Measurements from ENCODE around the gene ANKFY1. TPM values are rescaled to one million over a fixed set of nuclear protein-coding genes. Genes with fewer than 3 reads are reported as not detected.
"Not testable (repeated sequence)": the region's sequence is repeated elsewhere in the genome, so short reads cannot be mapped to it uniquely, and the experiment has no call there.

Gene ANKFY1
- polyA plus RNA-seq, 2 donors: 10.0 to 11.2 TPM

GRCh38 chr17:4262703-4263102 lies 1.1 kb downstream of the ANKFY1 start:
- H3K36me3 ChIP-seq (ENCODE audit: control insufficient read depth in 2 of 2, insufficient read depth in 2 of 2, low read length in 1 of 2): peaks cover 0 to 6% of the 10 kb centered on the region in 2 donors
- H3K27ac ChIP-seq (ENCODE audit: low read depth in 2 of 2, low read length in 1 of 2): peak overlapping the region; percentile 73 to 78
- H3K27me3 ChIP-seq (ENCODE audit: control insufficient read depth in 1 of 2, insufficient read depth in 2 of 2, low read length in 2 of 2): no peaks in the 10 kb centered on the region
- peaks cover 9 to 11% of the 10 kb centered on the region in 2 donors for H3K4me1 ChIP-seq (ENCODE audit: control insufficient read depth in 2 of 2, insufficient read depth in 2 of 2, low read length in 1 of 2)
- 40 to 42% methylated on average over 8 of the region's 8 CpGs for WGBS, 2 donors
- no peaks in the 10 kb centered on the region for H3K9me3 ChIP-seq (ENCODE audit: control insufficient read depth in 2 of 2, insufficient read depth in 1 of 2, low read depth in 1 of 2, low read length in 1 of 2)
- peak overlapping the region; percentile 74 to 93 for H3K4me3 ChIP-seq (ENCODE audit: low read depth in 1 of 2, low read length in 2 of 2)

GRCh38 chr17:4261452-4261851 lies 2.3 kb downstream of the ANKFY1 start:
- 95 to 96% methylated on average over 8 of the region's 8 CpGs for WGBS, 2 donors
- Histone ChIP-seq H3K27ac (ENCODE audit: low read depth in 2 of 2, low read length in 1 of 2) (no peak overlapping the region), H3K27me3 (ENCODE audit: control insufficient read depth in 1 of 2, insufficient read depth in 2 of 2, low read length in 2 of 2) (no peaks in the 10 kb centered on the region), H3K4me1 (ENCODE audit: control insufficient read depth in 2 of 2, insufficient read depth in 2 of 2, low read length in 1 of 2) (peaks cover 9 to 11% of the 10 kb centered on the region in 2 donors), H3K4me3 (ENCODE audit: low read depth in 1 of 2, low read length in 2 of 2) (no peak overlapping the region), H3K9me3 (ENCODE audit: control insufficient read depth in 2 of 2, insufficient read depth in 1 of 2, low read depth in 1 of 2, low read length in 1 of 2) (no peaks in the 10 kb centered on the region), H3K36me3 (ENCODE audit: control insufficient read depth in 2 of 2, insufficient read depth in 2 of 2, low read length in 1 of 2) (peaks cover 0 to 3% of the 10 kb centered on the region in 2 donors)

- 99 to 100% methylated on average over 3 of the region's 3 CpGs for WGBS, 2 donors
- Histone ChIP-seq H3K4me1 (ENCODE audit: control insufficient read depth in 2 of 2, insufficient read depth in 2 of 2, low read length in 1 of 2) (peaks cover 9 to 11% of the 10 kb centered on the region in 2 donors), H3K9me3 (ENCODE audit: control insufficient read depth in 2 of 2, insufficient read depth in 1 of 2, low read depth in 1 of 2, low read length in 1 of 2) (no peaks in the 10 kb centered on the region), H3K27me3 (ENCODE audit: control insufficient read depth in 1 of 2, insufficient read depth in 2 of 2, low read length in 2 of 2) (no peaks in the 10 kb centered on the region), H3K4me3 (ENCODE audit: low read depth in 1 of 2, low read length in 2 of 2) (no peak overlapping the region), H3K27ac (ENCODE audit: low read depth in 2 of 2, low read length in 1 of 2) (no peak overlapping the region), H3K36me3 (ENCODE audit: control insufficient read depth in 2 of 2, insufficient read depth in 2 of 2, low read length in 1 of 2) (peaks cover 0 to 3% of the 10 kb centered on the region in 2 donors)
Measured at GRCh38 chr17:4258867-4259266, 4.9 kb downstream of the ANKFY1 start.

GRCh38 chr17:4256952-4257351 lies 6.8 kb downstream of the ANKFY1 start:
- Histone ChIP-seq H3K36me3 (ENCODE audit: control insufficient read depth in 2 of 2, insufficient read depth in 2 of 2, low read length in 1 of 2) (peaks cover 3% of the 10 kb centered on the region in 2 donors), H3K4me3 (ENCODE audit: low read depth in 1 of 2, low read length in 2 of 2) (no peak overlapping the region), H3K4me1 (ENCODE audit: control insufficient read depth in 2 of 2, insufficient read depth in 2 of 2, low read length in 1 of 2) (peaks cover 3% of the 10 kb centered on the region in 2 donors), H3K9me3 (ENCODE audit: control insufficient read depth in 2 of 2, insufficient read depth in 1 of 2, low read depth in 1 of 2, low read length in 1 of 2) (no peaks in the 10 kb centered on the region), H3K27ac (ENCODE audit: low read depth in 2 of 2, low read length in 1 of 2) (no peak overlapping the region), H3K27me3 (ENCODE audit: control insufficient read depth in 1 of 2, insufficient read depth in 2 of 2, low read length in 2 of 2) (no peaks in the 10 kb centered on the region)
- WGBS, 2 donors: 83 to 84% methylated on average over 2 of the region's 2 CpGs

- H3K36me3 ChIP-seq (ENCODE audit: control insufficient read depth in 2 of 2, insufficient read depth in 2 of 2, low read length in 1 of 2); H3K27me3 ChIP-seq (ENCODE audit: control insufficient read depth in 1 of 2, insufficient read depth in 2 of 2, low read length in 2 of 2); H3K4me3 ChIP-seq (ENCODE audit: low read depth in 1 of 2, low read length in 2 of 2); H3K4me1 ChIP-seq (ENCODE audit: control insufficient read depth in 2 of 2, insufficient read depth in 2 of 2, low read length in 1 of 2); H3K27ac ChIP-seq (ENCODE audit: low read depth in 2 of 2, low read length in 1 of 2); H3K9me3 ChIP-seq (ENCODE audit: control insufficient read depth in 2 of 2, insufficient read depth in 1 of 2, low read depth in 1 of 2, low read length in 1 of 2): not testable (repeated sequence)
- WGBS, 2 donors: 80 to 84% methylated on average over 6 of the region's 6 CpGs
Measured at GRCh38 chr17:4255271-4255670, 8.5 kb downstream of the ANKFY1 start.

GRCh38 chr17:4250887-4251286 lies 12.9 kb downstream of the ANKFY1 start:
- WGBS, 2 donors: 76 to 88% methylated on average over 2 of the region's 2 CpGs
- Histone ChIP-seq H3K36me3 (ENCODE audit: control insufficient read depth in 2 of 2, insufficient read depth in 2 of 2, low read length in 1 of 2) (peaks cover 0 to 3% of the 10 kb centered on the region in 2 donors), H3K4me3 (ENCODE audit: low read depth in 1 of 2, low read length in 2 of 2) (no peak overlapping the region), H3K27me3 (ENCODE audit: control insufficient read depth in 1 of 2, insufficient read depth in 2 of 2, low read length in 2 of 2) (no peaks in the 10 kb centered on the region), H3K4me1 (ENCODE audit: control insufficient read depth in 2 of 2, insufficient read depth in 2 of 2, low read length in 1 of 2) (no peaks in the 10 kb centered on the region), H3K27ac (ENCODE audit: low read depth in 2 of 2, low read length in 1 of 2) (no peak overlapping the region), H3K9me3 (ENCODE audit: control insufficient read depth in 2 of 2, insufficient read depth in 1 of 2, low read depth in 1 of 2, low read length in 1 of 2) (no peaks in the 10 kb centered on the region)

GRCh38 chr17:4249452-4250029 lies 14.2 kb downstream of the ANKFY1 start:
- peaks cover 0 to 3% of the 10 kb centered on the region in 2 donors for H3K36me3 ChIP-seq (ENCODE audit: control insufficient read depth in 2 of 2, insufficient read depth in 2 of 2, low read length in 1 of 2)
- peak overlapping the region in 1 of 2 donors; percentile 7 for H3K27ac ChIP-seq (ENCODE audit: low read depth in 2 of 2, low read length in 1 of 2)
- WGBS, 2 donors: 50 to 51% methylated on average over 4 of the region's 4 CpGs
- H3K9me3 ChIP-seq (ENCODE audit: control insufficient read depth in 2 of 2, insufficient read depth in 1 of 2, low read depth in 1 of 2, low read length in 1 of 2): no peaks in the 10 kb centered on the region
- H3K4me3 ChIP-seq (ENCODE audit: low read depth in 1 of 2, low read length in 2 of 2): no peak overlapping the region
- no peaks in the 10 kb centered on the region for H3K4me1 ChIP-seq (ENCODE audit: control insufficient read depth in 2 of 2, insufficient read depth in 2 of 2, low read length in 1 of 2)
- H3K27me3 ChIP-seq (ENCODE audit: control insufficient read depth in 1 of 2, insufficient read depth in 2 of 2, low read length in 2 of 2): no peaks in the 10 kb centered on the region

GRCh38 chr17:4248504-4249277 lies 15.1 kb downstream of the ANKFY1 start:
- Histone ChIP-seq H3K4me3 (ENCODE audit: low read depth in 1 of 2, low read length in 2 of 2) (no peak overlapping the region), H3K9me3 (ENCODE audit: control insufficient read depth in 2 of 2, insufficient read depth in 1 of 2, low read depth in 1 of 2, low read length in 1 of 2) (no peaks in the 10 kb centered on the region), H3K36me3 (ENCODE audit: control insufficient read depth in 2 of 2, insufficient read depth in 2 of 2, low read length in 1 of 2) (peaks cover 0 to 3% of the 10 kb centered on the region in 2 donors), H3K4me1 (ENCODE audit: control insufficient read depth in 2 of 2, insufficient read depth in 2 of 2, low read length in 1 of 2) (no peaks in the 10 kb centered on the region), H3K27ac (ENCODE audit: low read depth in 2 of 2, low read length in 1 of 2) (peak overlapping the region; percentile 85 to 87), H3K27me3 (ENCODE audit: control insufficient read depth in 1 of 2, insufficient read depth in 2 of 2, low read length in 2 of 2) (no peaks in the 10 kb centered on the region)
- WGBS, 2 donors: 68 to 70% methylated on average over 7 of the region's 7 CpGs

- Histone ChIP-seq H3K9me3 (ENCODE audit: control insufficient read depth in 2 of 2, insufficient read depth in 1 of 2, low read depth in 1 of 2, low read length in 1 of 2) (no peaks in the 10 kb centered on the region), H3K4me1 (ENCODE audit: control insufficient read depth in 2 of 2, insufficient read depth in 2 of 2, low read length in 1 of 2) (no peaks in the 10 kb centered on the region), H3K36me3 (ENCODE audit: control insufficient read depth in 2 of 2, insufficient read depth in 2 of 2, low read length in 1 of 2) (no peaks in the 10 kb centered on the region), H3K27me3 (ENCODE audit: control insufficient read depth in 1 of 2, insufficient read depth in 2 of 2, low read length in 2 of 2) (no peaks in the 10 kb centered on the region), H3K4me3 (ENCODE audit: low read depth in 1 of 2, low read length in 2 of 2) (no peak overlapping the region), H3K27ac (ENCODE audit: low read depth in 2 of 2, low read length in 1 of 2) (peak overlapping the region; percentile 85 to 87)
- WGBS, 2 donors: 49 to 55% methylated on average over 11 of the region's 11 CpGs
Measured at GRCh38 chr17:4247971-4248388, 15.8 kb downstream of the ANKFY1 start.

All from esophagus (tissue), 2 donors.